Caki2 (cell line): ENCODE results near the gene SUPT20H. TPM values are rescaled to one million over a fixed set of nuclear protein-coding genes. Genes with fewer than 3 reads are reported as not detected.

Experiments used
- DNase-seq: peaks from one replicate; pipeline ENCODE4 v3.0.0-alpha.2; 2015; ENCODE audit warnings: low read depth
- in situ Hi-C: cut with HindIII; loops from 2 replicates; pipeline ENCODE4 v1.10.0; 2016; ENCODE audit warnings: low sequenced_read_pairs, low pct_unique_long_range_greater_than_20kb, mixed read lengths
- total RNA-seq: library from RNA; depleted of rRNA; stranded (reverse); fragments of >200 nt; shearing (Covaris generic); gene quantifications from 2 replicates; pipeline ENCODE4 v1.2.3, GENCODE V29; 2014; ENCODE audit warnings: low replicate concordance; rRNA removed

Gene SUPT20H
- 17.2 and 51.1 TPM in 2 replicates for total RNA-seq

DNA sequence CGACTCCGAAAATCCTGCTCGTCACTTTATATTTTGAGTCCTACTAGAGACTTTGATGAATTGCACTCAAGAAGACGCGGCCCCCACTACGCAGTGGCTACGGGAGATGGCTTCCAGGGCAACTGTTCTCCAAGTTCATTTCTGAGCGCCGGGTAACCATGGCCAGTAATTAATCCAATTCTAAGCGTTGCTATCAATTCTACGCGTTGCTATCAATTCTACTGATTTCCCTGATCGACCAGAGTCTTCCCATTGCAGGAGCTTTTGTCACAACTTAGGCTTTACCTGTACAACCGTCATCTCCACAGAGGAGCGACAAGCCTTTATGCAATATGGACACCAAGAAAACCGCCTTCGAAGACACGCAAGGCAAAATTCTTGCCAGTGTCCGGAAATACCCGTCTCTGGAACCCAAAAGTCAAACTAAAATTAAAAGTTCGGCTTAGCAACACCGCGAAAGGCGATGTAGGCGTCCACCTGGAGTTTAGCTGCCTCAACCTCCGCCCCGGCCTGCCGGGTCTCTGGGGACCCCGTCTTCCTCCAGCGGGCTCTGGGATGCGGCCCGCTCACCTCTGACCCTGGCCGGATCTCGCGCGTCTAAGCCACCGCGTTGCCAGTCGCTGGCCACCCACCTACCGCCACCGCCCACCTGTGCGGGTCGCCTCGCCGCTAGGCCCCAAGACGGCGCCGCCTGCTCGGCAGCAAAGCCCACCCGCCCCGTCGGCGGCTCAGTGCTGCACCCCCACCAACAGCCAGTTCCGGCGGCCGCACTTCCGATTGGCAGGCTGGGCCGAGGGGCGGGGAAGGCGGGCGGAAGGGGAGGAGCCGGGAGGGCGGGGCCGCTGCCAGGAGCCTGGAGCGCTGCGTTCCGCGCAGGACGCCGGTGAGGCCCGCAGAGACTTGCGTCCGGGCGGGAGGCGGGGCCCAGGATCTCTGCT lies at the start of gene SUPT20H:
Gene SUPT20H, minus strand, starts transcription at position 779 of the 938 bp plus-strand sequence. CDS start 8,198 bp downstream, outside the sequence.
- in situ Hi-C loops: no loop called here
- DNase-seq: peak; percentile 76

DNA sequence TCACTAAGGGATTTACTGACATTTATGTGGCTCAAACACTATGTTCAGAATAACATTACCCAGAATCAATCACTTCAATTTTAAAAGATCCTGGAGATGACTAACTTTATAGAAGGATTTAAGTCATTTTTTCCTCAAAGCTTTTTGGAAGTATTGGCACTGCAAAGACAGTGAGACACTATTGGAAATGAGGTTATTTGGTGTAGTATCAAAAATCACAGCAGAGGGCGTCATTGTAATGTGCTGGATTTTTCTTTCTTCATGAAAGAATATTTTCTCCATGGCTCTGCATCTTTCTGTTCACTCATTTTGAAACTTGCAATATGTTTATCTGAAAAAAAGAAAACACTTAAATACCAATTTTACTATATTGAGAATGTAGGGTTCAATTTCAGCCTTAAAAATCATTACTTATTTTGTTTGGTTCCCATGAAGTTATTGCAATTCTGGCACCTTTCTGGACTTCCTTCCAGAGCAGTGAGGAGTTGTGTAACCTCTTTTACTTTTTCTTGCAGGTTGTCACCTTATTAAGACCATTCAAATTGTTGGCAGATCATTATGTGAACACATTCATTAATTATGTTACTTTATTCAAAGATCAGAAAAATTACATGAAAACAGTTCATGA lies 49.7 kb upstream of the SUPT20H start:
- DNase-seq: peak; percentile 3
- in situ Hi-C loops: no loop called here

DNA sequence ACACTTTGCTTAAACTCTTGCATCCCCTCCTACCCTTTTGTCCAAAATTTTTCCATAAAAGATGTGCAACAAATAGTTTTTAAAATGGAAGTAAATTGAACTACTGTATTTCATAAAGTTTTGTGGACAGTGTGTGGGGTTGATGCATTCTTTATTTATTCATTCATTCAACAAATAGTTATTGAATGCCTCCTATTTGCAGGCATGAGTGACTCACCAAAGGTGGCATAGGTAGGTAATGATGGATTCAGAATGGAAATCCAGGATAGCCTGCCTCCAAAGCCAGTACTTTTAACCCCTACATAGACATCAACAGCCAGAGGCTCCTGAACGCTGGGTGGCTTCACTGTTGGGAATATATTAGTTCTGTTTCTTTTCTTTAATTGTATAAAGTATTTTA lies 48.4 kb upstream of the SUPT20H start:
- no peak for DNase-seq
- in situ Hi-C loops: no loop called here

DNA sequence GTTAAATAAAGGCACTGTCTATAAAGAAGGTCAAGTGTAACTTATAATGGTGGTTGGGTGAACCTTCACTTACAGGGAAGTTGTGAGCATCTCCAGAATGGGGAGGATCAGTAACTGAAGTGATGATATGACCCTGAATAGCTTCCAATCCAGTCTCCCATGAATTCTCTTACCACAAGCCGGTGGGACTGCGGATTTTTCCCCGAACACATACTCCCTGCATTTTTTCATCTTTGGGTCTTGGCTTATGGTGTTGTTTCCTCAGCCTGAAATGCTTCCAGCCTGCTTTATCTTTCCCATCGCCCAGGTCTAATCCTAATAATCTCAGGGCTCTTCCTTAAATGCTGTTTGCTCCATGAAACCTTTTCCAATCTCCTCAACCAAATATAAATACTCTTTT lies 48.0 kb upstream of the SUPT20H start:
- in situ Hi-C loops: no loop called here

DNA sequence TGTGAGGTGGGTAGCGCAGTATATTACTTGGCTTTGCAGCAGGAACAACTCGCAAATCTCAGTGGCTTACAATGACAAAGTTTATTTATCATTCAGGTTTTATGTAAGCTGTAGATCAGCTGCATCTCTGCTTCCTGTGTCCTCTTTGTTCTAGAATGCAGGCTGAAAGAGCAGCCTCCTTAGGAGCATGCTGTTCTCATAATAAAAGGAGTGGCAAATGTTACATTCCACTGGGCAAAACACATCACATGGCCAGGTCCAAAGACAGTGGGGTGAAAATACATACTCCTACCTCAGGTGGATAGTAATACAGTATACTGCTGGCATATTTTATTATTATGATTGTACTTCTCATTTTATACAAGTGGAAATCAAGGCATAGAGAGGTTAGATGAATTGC lies 47.2 kb upstream of the SUPT20H start:
- DNase-seq: no peak
- in situ Hi-C loops: no loop called here

More for the DNA sequence above, 48.0 kb upstream of the SUPT20H start:
- DNase-seq: no peak

DNA sequence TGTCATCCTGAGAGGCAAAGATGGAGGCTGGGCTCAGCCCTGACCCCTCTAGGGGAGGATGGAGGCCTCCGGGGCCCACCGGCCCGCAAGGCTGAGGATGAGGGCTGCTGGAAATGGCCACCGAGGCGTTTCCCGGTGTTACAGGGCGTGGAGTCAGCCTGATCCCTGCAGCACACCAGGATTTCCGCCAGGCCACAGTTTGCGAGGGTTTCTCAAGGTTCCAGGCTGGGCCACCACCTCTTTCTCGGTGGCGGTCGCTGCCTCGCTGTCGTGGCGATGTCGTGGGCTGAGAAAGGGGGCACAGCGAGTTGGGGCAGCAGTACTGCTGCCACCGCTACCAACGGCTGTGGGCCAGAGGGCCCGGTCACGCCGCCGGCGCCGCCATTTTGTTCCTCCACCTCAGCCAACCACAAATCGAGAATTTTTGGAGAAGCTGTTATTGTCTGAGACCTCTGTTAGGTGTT lies 45.8 kb upstream of the SUPT20H start, which contains the start of gene CSNK1A1L:
Gene CSNK1A1L, minus strand, starts transcription at position 414 of the 464 bp plus-strand sequence. Its CDS starts 408 bp downstream, at position 6.
- in situ Hi-C loops: no loop called here
- DNase-seq: no peak

DNA sequence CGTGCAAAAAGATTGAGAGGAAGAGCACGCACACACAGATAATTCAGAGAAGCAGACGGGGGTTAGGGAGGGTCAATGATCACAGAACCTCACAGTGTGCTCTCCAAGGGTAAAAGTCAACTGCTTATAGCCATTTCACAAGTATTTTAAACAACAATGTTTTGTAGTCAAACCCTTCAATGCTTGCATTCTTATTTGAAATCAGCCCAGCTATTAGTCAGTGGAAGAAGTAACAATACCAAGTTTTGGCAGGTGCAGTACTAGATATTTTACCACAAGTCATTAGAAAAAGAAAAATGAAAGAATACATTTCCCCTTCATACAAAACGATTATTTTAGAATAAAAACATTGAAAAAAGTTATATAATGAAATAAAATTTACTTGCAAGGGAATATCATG lies 43.4 kb upstream of the SUPT20H start:
- no peak for DNase-seq
- in situ Hi-C loops: no loop called here

DNA sequence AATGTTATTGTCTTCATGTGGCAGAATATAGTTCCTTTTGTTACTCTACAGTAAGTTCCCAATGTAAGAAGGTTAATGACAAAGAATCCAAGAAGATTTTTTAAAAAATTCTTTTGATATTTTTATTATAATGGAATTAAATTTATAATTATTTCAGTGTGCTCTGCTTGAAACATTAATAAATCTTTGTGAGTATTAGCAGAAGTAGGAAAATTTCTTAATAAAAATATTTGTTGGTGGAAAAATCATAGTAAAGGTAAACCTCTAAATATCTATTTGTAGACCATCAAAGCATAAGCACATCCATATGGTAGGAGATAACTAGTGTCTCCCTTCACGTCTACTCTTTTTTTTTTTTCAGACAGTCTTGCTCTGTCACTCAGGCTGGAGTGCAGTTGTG lies 41.7 kb upstream of the SUPT20H start:
- in situ Hi-C loops: no loop called here
- no peak for DNase-seq

DNA sequence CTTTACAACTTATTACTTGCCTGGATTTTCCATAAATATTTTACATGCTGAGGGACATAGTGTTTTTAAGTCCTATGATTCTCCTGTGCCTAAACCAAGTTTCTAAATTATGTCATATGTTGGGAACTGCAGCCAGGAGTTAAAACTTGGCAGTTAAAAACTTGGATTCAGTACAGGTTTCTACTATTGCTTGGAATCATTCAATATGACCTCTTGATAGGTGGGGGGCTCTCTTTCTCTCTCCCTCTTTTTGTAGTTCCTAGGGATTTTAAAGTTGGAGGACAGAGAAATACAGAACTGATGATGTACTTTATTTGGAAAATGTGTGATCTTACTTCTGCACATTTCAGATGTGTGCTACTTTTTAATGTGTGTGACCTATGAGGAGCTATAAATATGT lies 41.2 kb upstream of the SUPT20H start:
- in situ Hi-C loops: no loop called here
- no peak for DNase-seq

DNA sequence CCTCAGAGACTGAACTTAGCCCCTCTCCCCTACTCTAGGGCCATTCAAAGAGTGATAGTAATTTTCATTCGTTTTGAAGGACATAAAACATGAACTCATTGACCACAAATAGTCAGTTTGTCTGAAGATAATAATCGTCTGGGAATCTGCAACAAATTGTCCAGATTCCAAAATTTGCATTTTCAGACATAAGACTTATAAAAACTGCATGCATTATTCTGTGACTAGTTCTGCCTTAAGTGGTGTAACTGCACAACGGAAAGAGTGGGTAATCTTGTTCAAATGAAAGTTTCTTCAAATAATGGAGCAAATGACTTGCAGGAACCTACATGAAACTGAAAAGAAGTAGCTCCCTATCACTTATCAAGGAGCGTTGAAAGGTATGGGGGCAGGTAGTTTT lies 37.6 kb upstream of the SUPT20H start:
- in situ Hi-C loops: no loop called here
- no peak for DNase-seq

DNA sequence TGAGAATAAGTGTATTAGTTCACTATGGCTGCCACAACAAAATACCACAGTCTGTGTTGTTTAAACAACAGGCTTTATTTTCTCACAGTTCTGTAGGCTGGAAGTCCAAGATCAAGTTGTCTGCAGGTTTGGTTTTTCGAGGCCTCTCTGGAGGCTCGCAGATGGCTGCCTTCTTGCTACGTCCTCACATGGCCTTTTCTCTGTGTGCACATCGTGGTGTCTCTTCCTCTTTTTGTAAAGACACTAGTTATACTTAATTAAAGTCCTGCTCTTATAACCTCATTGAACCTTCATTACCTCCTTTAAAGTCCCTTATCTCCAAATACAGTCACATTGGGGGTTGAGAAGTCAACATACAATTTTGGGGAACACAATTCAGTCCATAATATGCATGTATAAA lies 35.4 kb upstream of the SUPT20H start:
- in situ Hi-C loops: no loop called here

DNA sequence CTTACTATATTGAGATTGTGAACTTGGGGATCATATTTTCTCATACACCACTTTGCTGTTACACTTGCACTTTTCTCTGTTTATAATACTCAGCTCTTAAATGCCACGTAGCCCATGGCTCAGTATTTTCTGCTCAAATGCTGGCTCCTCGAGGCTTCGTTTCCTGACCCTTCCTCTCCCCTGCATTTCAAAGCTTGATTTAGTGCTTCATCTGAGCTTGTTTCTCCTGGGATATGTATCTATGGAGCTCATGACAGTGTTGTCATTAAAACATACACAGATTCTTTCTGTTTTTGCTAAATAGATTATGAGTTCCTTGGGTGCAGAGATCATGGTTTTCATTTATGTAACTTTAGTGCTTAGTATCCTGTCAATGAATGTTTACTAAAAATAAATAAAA lies 34.6 kb upstream of the SUPT20H start:
- in situ Hi-C loops: no loop called here
- DNase-seq: no peak

More for the DNA sequence above, 35.4 kb upstream of the SUPT20H start:
- no peak for DNase-seq

DNA sequence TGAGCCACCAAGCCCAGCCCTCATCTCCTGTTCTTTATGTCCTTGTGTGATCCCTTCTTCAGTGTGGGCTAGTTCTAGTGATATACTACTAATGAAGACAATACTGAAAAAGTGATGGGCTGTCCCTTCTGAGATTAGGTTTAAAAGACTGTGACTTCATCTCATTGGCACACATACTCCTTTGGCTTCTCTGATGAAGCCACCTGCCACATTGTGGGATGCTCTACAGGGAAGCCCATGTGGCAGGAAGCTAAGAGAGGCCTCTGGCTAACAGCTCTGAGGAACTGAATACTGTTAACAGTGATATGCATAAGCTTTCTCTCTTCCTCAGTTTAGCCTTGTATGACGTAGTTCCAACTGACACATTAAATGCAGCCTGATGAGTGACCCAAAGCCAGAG lies 32.3 kb upstream of the SUPT20H start:
- in situ Hi-C loops: no loop called here
- no peak for DNase-seq

DNA sequence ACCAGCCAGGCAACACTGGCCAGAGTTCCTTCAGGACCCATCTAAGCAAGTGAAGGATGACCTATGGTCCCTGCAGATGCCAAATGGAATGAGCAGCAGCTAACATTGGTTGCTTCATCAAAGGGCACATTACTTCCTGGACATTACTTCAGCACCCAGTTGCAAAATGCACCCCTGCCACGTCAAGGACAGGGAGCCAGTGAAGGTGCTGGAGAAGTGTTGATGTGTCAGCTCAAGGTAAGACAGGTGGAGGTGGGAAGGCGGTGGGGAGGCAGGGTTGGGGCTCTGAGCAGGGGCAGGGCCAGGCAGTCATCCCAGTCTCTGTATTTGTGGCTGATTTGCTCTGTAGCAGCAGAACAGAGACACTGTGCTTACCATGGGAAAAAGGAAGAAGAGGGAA lies 31.4 kb upstream of the SUPT20H start:
- DNase-seq: no peak
- in situ Hi-C loops: no loop called here

DNA sequence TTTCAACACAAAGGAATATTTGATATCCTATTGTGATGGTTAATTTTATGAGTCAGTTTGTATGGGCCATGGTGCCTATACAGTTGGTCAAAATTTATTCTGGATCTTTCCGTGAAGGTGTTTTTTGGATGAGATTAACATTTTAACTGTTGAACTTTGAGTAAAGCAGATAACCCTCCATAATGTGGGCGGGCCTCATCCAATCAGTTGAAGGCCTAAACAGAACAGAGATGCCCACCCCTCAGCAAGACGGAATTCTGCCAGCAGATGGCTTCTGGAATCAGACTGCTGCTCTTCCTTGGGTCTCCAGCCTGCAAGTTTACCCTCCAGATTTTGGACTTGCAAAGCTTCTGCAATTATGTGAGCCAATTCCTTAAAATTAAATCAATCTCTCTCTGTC lies 30.0 kb upstream of the SUPT20H start:
- in situ Hi-C loops: no loop called here
- DNase-seq: no peak

DNA sequence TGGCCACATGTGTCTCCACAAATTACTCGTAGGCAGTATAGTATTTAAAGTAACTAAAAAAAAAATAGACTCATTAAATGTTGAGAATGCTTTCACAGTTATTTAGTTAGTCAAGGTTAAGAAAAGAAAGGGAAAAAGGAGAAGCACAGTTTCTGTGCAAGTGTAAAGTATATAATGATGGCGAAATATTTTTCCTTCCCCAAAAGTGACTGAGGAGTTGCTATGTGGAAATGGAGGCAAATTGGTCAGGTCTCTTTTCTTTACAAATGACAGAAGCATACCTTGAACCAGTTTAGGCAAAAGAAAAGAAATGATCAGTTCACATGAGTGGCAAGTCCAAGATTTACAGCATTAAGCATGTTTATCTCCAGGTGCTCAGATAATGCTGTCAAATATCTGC lies 28.0 kb upstream of the SUPT20H start:
- in situ Hi-C loops: no loop called here
- DNase-seq: no peak

DNA sequence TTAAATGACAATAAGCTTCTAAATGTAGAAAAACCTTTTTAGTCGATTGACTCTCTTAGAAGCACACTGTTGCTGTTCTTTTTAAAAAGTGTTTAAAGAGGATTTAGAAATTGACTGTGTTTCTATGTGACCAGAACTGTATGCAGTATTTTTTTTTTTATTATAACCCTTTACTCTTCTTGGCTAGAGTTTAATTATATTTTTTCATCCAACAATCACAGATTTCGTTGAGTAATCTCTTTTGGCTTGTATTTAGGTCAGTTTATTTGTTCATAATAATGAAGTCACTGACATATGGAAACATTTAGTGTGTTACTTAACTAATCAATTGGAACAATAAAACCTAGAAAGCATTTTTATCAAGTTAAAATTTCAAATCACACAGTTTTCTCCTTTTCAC lies 26.1 kb upstream of the SUPT20H start:
- DNase-seq: no peak

DNA sequence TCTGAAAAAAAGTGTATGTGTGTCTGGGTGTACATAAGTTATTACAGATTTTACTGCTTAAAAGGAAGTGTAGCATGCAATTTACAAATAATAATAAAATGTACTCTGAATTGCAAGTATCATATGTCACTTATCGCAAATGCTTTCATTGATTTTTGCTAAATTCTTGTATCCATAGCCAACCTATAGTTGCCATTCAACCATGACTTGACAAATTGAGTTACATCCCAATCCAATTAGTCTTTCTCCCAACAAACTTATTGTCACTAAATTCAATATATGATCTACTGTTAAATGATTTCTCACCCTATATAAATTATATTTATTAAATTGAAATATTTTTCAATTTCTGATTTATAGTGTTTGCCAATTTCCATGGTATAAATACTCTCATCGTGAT lies 17.3 kb upstream of the SUPT20H start:
- in situ Hi-C loops: no loop called here
- DNase-seq: no peak

More for the DNA sequence above, 26.1 kb upstream of the SUPT20H start:
- in situ Hi-C loops: no loop called here

DNA sequence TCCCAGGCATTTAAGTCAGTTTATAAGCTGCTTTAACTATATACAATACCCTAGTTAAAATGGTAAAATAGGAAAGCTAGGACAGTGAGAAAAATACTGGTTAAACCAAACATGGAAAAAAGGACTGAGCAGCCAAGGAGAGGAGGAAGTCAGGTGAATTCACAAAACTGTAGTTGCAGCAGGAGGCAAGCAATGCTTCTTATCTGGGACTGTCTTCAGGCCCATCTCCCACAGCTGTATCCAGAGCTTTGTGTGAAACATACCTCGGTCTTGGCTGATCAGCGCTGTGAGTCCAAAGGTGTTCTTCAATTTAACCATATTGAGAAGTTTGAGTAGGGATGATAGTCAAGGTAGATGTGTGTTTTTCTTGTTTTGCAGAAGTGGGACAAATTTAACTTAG lies 15.7 kb upstream of the SUPT20H start:
- in situ Hi-C loops: no loop called here
- DNase-seq: no peak
